IMR-90 (cell line): ENCODE measurements around the gene PTPN5. TPM values are rescaled to one million over a fixed set of nuclear protein-coding genes. Genes with fewer than 3 reads are reported as not detected.

Source experiments
- ATAC-seq: fragments of 200-7000 bp; cut with Tn5 transposase; 2 replicates; pipeline ENCODE4 v1.9.1; 2020; ENCODE audit warnings: low read depth, mild to moderate bottlenecking, moderate library complexity
- BruUV-seq: library from RNA; stranded (reverse); fragments of 400-500 nt; replicated peaks from 2 replicates; lab custom pipeline; 2021; lab: Mats Ljungman, UMichigan
- CTCF ChIA-PET: fragments of 300-600 bp; formaldehyde crosslinking; extraction: SDS; loops from one replicate; lab custom pipeline; 2021; ENCODE audit warnings: antibody characterized with exemption; lab: Yijun Ruan, JAX
- POLR2A ChIA-PET: fragments of 300-600 bp; sonication (Branson Sonifier 250); formaldehyde crosslinking; loops from one replicate; lab custom pipeline; 2022; ENCODE audit warnings: antibody characterized with exemption; ENCODE audit not compliant: unreplicated experiment; lab: Charles Lee
- DNase-seq: peaks from one replicate; pipeline ENCODE4 v3.0.0; 2013
- H2AFZ ChIP-seq: replicated peaks from 2 replicates; pipeline ENCODE3; 2013; ENCODE audit warnings: low read length, mild to moderate bottlenecking; ENCODE audit not compliant: poor library complexity
- H2AK5ac ChIP-seq: 2 replicates; pipeline ENCODE4 v1.6.1; 2013; ENCODE audit warnings: low read depth, low read length, inconsistent platforms
- H2AK9ac ChIP-seq: replicated peaks from 2 replicates; pipeline ENCODE3; 2013; ENCODE audit warnings: mild to moderate bottlenecking, low read depth, low read length, moderate library complexity; ENCODE audit not compliant: poor library complexity
- H2BK120ac ChIP-seq: 2 replicates; pipeline ENCODE4 v1.6.1; 2013; ENCODE audit warnings: low read depth, low read length, inconsistent platforms
- H2BK15ac ChIP-seq: 3 replicates; pipeline ENCODE4 v1.6.1; 2013; ENCODE audit warnings: low read depth, low read length, inconsistent platforms
- H2BK20ac ChIP-seq: 2 replicates; pipeline ENCODE4 v1.6.1; 2013; ENCODE audit warnings: low read depth, mild to moderate bottlenecking, inconsistent platforms, low read length, moderate library complexity
- H2BK5ac ChIP-seq: 2 replicates; pipeline ENCODE4 v1.6.1; 2013; ENCODE audit warnings: mild to moderate bottlenecking, low read depth, low read length, inconsistent platforms; ENCODE audit not compliant: poor library complexity, severe bottlenecking
- H3K14ac ChIP-seq: replicated peaks from 2 replicates; pipeline ENCODE4 v1.6.1; 2013; ENCODE audit warnings: low read depth, low read length, inconsistent platforms
- H3K18ac ChIP-seq: 2 replicates; pipeline ENCODE4 v1.6.1; 2013; ENCODE audit warnings: low read depth, low read length, control low read depth
- H3K23ac ChIP-seq: 2 replicates; pipeline ENCODE4 v1.6.1; 2013; ENCODE audit warnings: low read depth, low read length, inconsistent platforms
- H3K27ac ChIP-seq: 2 replicates; pipeline ENCODE4 v1.5.1; 2013; ENCODE audit warnings: mild to moderate bottlenecking, control low read depth, low read length; ENCODE audit not compliant: insufficient read depth
- H3K27me3 ChIP-seq: 2 replicates; pipeline ENCODE4 v1.6.1; 2013; ENCODE audit warnings: low read length; ENCODE audit not compliant: control insufficient read depth, insufficient read depth
- H3K36me3 ChIP-seq: 2 replicates; pipeline ENCODE4 v1.6.1; 2013; ENCODE audit warnings: low read length, mixed read lengths; ENCODE audit not compliant: control insufficient read depth, insufficient read depth
- H3K4ac ChIP-seq: 2 replicates; pipeline ENCODE4 v1.6.1; 2013; ENCODE audit warnings: low read depth, low read length, inconsistent platforms
- H3K4me1 ChIP-seq: 2 replicates; pipeline ENCODE4 v1.6.1; 2013; ENCODE audit warnings: low read length, mixed read lengths; ENCODE audit not compliant: control insufficient read depth, insufficient read depth
- H3K4me2 ChIP-seq: 2 replicates; pipeline ENCODE4 v1.6.1; 2013; ENCODE audit warnings: low read depth, mild to moderate bottlenecking, control low read depth, low read length, moderate library complexity
- H3K4me3 ChIP-seq: 2 replicates; pipeline ENCODE4 v1.5.1; 2013; ENCODE audit warnings: low read depth, mild to moderate bottlenecking, control low read depth, low read length, moderate library complexity; ENCODE audit not compliant: insufficient read depth
- H3K56ac ChIP-seq: 2 replicates; pipeline ENCODE4 v1.6.1; 2013; ENCODE audit warnings: low read length, inconsistent platforms; ENCODE audit not compliant: insufficient read depth; ENCODE audit errors: extremely low read depth
- H3K79me1 ChIP-seq, 2 experiments: 2 replicates each; pipeline ENCODE4 v1.6.1; 2013; ENCODE audit warnings: low read length in 2 of 2, inconsistent platforms in 1 of 2, low read depth in 1 of 2
- H3K9ac ChIP-seq: 2 replicates; pipeline ENCODE4 v1.6.1; 2013; ENCODE audit warnings: low read depth, low read length, control low read depth
- H3K9me1 ChIP-seq: 2 replicates; pipeline ENCODE4 v1.6.1; 2013; ENCODE audit warnings: low read length, inconsistent platforms; ENCODE audit not compliant: insufficient read depth
- H3K9me3 ChIP-seq: 2 replicates; pipeline ENCODE4 v1.6.1; 2013; ENCODE audit warnings: low read length; ENCODE audit not compliant: control insufficient read depth, insufficient read depth
- H4K20me1 ChIP-seq: 2 replicates; pipeline ENCODE4 v1.6.1; 2013; ENCODE audit warnings: low read length, inconsistent platforms; ENCODE audit not compliant: insufficient read depth
- H4K5ac ChIP-seq: 2 replicates; pipeline ENCODE4 v1.6.1; 2013; ENCODE audit warnings: mild to moderate bottlenecking, low read depth, low read length, control low read depth
- H4K8ac ChIP-seq, 2 experiments: 2 replicates each; pipeline ENCODE4 v1.6.1; 2013; ENCODE audit warnings: low read depth in 2 of 2, low read length in 2 of 2, control low read depth in 1 of 2, inconsistent platforms in 1 of 2
- H4K91ac ChIP-seq: 2 replicates; pipeline ENCODE4 v1.6.1; 2013; ENCODE audit warnings: low read depth, low read length, inconsistent platforms; ENCODE audit not compliant: insufficient read depth
- BHLHE40 ChIP-seq: fragments of 150-350 bp; IDR thresholded peaks from 2 replicates; pipeline ENCODE4 v1.6.1; 2016; ENCODE audit warnings: mild to moderate bottlenecking, low read depth, low read length
- CEBPB ChIP-seq: IDR thresholded peaks from 2 replicates; pipeline ENCODE4 v1.6.1; 2012; ENCODE audit warnings: low read depth, low read length, improper control_type of control experiment
- CHD1 ChIP-seq: IDR thresholded peaks from 2 replicates; pipeline ENCODE4 v1.6.1; 2012; ENCODE audit warnings: low read depth, low read length, improper control_type of control experiment
- CTCF ChIP-seq: conservative IDR thresholded peaks from 2 replicates; pipeline ENCODE4 v1.5.1; 2012; ENCODE audit warnings: mild to moderate bottlenecking, low read depth, low read length, improper control_type of control experiment
- FOS ChIP-seq: fragments of 150-350 bp; IDR thresholded peaks from 2 replicates; pipeline ENCODE4 v1.6.1; 2016; ENCODE audit warnings: low read depth, low read length
- MAFK ChIP-seq: IDR thresholded peaks from 2 replicates; pipeline ENCODE4 v1.6.1; 2012; ENCODE audit warnings: low read depth, low read length, improper control_type of control experiment
- MAZ ChIP-seq: IDR thresholded peaks from 2 replicates; pipeline ENCODE4 v1.6.1; 2012; ENCODE audit warnings: low read depth, mild to moderate bottlenecking, low read length, improper control_type of control experiment, moderate library complexity, borderline replicate concordance
- MXI1 ChIP-seq: IDR thresholded peaks from 2 replicates; pipeline ENCODE4 v1.6.1; 2012; ENCODE audit warnings: low read depth, mild to moderate bottlenecking, low read length, moderate library complexity, borderline replicate concordance
- NFE2L2 ChIP-seq: fragments of 150-350 bp; IDR thresholded peaks from 2 replicates; pipeline ENCODE4 v1.6.1; 2016; ENCODE audit warnings: low read depth, mild to moderate bottlenecking, low read length
- POLR2A ChIP-seq: IDR thresholded peaks from 2 replicates; pipeline ENCODE4 v1.6.1; 2012; ENCODE audit warnings: mild to moderate bottlenecking, low read depth, low read length
- RAD21 ChIP-seq: IDR thresholded peaks from 2 replicates; pipeline ENCODE4 v1.6.1; 2012; ENCODE audit warnings: low read length, improper control_type of control experiment
- RCOR1 ChIP-seq: IDR thresholded peaks from 2 replicates; pipeline ENCODE4 v1.6.1; 2012; ENCODE audit warnings: mild to moderate bottlenecking, low read length, improper control_type of control experiment; ENCODE audit not compliant: insufficient replicate concordance
- RFX5 ChIP-seq: IDR thresholded peaks from 2 replicates; pipeline ENCODE4 v1.8.0; 2012; ENCODE audit warnings: low read depth, mild to moderate bottlenecking, low read length, moderate library complexity
- SMC3 ChIP-seq: fragments of 150-350 bp; IDR thresholded peaks from 2 replicates; pipeline ENCODE4 v1.6.1; 2016; ENCODE audit warnings: low read depth, mild to moderate bottlenecking, antibody characterized with exemption, low read length, moderate library complexity
- USF2 ChIP-seq: fragments of 150-350 bp; IDR thresholded peaks from 2 replicates; pipeline ENCODE4 v1.6.1; 2017; ENCODE audit warnings: mild to moderate bottlenecking, antibody characterized with exemption, low read length, low read depth
- WGBS, 2 experiments: methylation state at CpG; one replicate each; pipeline versions ENCODE4 v1.1.5 to v1.1.7; 2013; ENCODE audit warnings: missing lambda C conversion rate in 2 of 2; ENCODE audit not compliant: insufficient read length in 1 of 2; ENCODE audit errors: extremely low coverage in 2 of 2; 5-methylcytosine and 5-hydroxymethylcytosine counted together
- dilution Hi-C: fragments of 300-500 bp; cut with HindIII; formaldehyde crosslinking; loops from one replicate; pipeline ENCODE4 v1.14.3; 2018; ENCODE audit warnings: low sequenced_read_pairs; ENCODE audit not compliant: unreplicated experiment
- in situ Hi-C: fragments of 300-500 bp; cut with MboI; formaldehyde crosslinking; loops from 3 replicates; pipeline ENCODE4 v1.14.3; 2019; ENCODE audit warnings: low sequenced_read_pairs, inconsistent platforms, mixed read lengths
- intact Hi-C: fragments of 100-400 bp; cut with micrococcal nuclease; formaldehyde crosslinking; loops from 2 replicates; pipeline ENCODE4 v1.10.0; 2022
- polyA plus RNA-seq, 3 experiments: library from polyadenylated mRNA; depleted of rRNA; stranded (reverse); fragments of >200 nt; gene quantifications; 2 replicates each; pipeline ENCODE4 v1.2.3, GENCODE V29; 2012; ENCODE audit warnings: low replicate concordance in 1 of 3
- total RNA-seq: library from RNA; depleted of rRNA; stranded (reverse); fragments of >200 nt; gene quantifications from 2 replicates; pipeline ENCODE4 v1.2.3, GENCODE V29; 2012

PTPN5 gene
- total and polyA plus RNA-seq, 2 of the 4 experiments (the other 2 are of a cell fraction) = not detected

GRCh38 chr11:18776324-18776723, 15.3 kb downstream of the PTPN5 start:
- POLR2A ChIA-PET = no interaction called here
- Histone ChIP-seq H3K18ac (no peak overlapping the region), H3K9ac (no peak overlapping the region), H3K23ac (no peak overlapping the region), H3K79me1 (no peaks in the 10 kb centered on the region), H3K14ac (no peak overlapping the region), H2AK5ac (no peak overlapping the region), H4K91ac (no peak overlapping the region), H3K4me3 (no peak overlapping the region), H4K8ac (no peak overlapping the region), H3K9me1 (no peaks in the 10 kb centered on the region), H3K27ac (no peak overlapping the region), H4K20me1 (no peaks in the 10 kb centered on the region), H2AK9ac (no peak overlapping the region), H4K5ac (no peak overlapping the region), H3K9me3 (no peaks in the 10 kb centered on the region), H2AFZ (no peak overlapping the region), H2BK15ac (no peak overlapping the region), H3K56ac (no peak overlapping the region), H3K4ac (no peak overlapping the region), H2BK5ac (no peak overlapping the region), H2BK120ac (no peak overlapping the region), H3K36me3 (no peaks in the 10 kb centered on the region), H2BK20ac (no peak overlapping the region), H3K4me2 (no peak overlapping the region), H3K4me1 (no peaks in the 10 kb centered on the region), H3K27me3 (peaks cover 29% of the 10 kb centered on the region)
- in situ Hi-C loops = no loop called here
- no CpG with 5 or more reads among the region's 6 CpGs for WGBS, 2 experiments
- no peak for DNase-seq
- CTCF ChIA-PET = no interaction called here
- intact Hi-C loops = no loop called here
- no TSS peak for BruUV-seq
- dilution Hi-C loops = no loop called here
- TF ChIP-seq MXI1 = no peak
- TF ChIP-seq MAZ = no peak
- no peak for TF ChIP-seq RAD21
- TF ChIP-seq POLR2A = no peak
- TF ChIP-seq RCOR1 = no peak
- no peak for TF ChIP-seq MAFK
- TF ChIP-seq RFX5 = no peak
- no peak for TF ChIP-seq CHD1
- no peak for TF ChIP-seq NFE2L2
- no peak for TF ChIP-seq BHLHE40
- no peak for TF ChIP-seq SMC3
- no peak for TF ChIP-seq CEBPB
- TF ChIP-seq USF2 = no peak
- no peak for TF ChIP-seq CTCF
- TF ChIP-seq FOS = no peak
- no peak for ATAC-seq
